Panc1 (cell line): ENCODE measurements around the gene AGPAT4. TPM values are rescaled to one million over a fixed set of nuclear protein-coding genes. Genes with fewer than 3 reads are reported as not detected.

Experiments used
- ATAC-seq: fragments of 200-7000 bp; cut with Tn5 transposase; 2 replicates; pipeline ENCODE4 v1.9.1; 2020; ENCODE audit warnings: mild to moderate bottlenecking, moderate library complexity
- BruUV-seq: library from RNA; stranded (reverse); fragments of 400-500 nt; replicated peaks from 2 replicates; lab custom pipeline; 2021; lab: Mats Ljungman, UMichigan
- CTCF ChIA-PET: fragments of 300-600 bp; sonication (Branson Sonifier 250); formaldehyde crosslinking; loops from one replicate; lab custom pipeline; 2022; ENCODE audit warnings: antibody characterized with exemption; lab: Charles Lee
- POLR2A ChIA-PET: fragments of 300-600 bp; sonication (Branson Sonifier 250); formaldehyde crosslinking; loops from one replicate; lab custom pipeline; 2022; ENCODE audit warnings: antibody characterized with exemption; lab: Charles Lee
- DNase-seq: peaks from one replicate; pipeline ENCODE4 v3.0.0-alpha.2; 2010; ENCODE audit warnings: low read depth, low spot score
- H3K27ac ChIP-seq: 2 replicates; pipeline ENCODE4 v1.5.1; 2011; ENCODE audit warnings: mild to moderate bottlenecking, low read length, inconsistent platforms
- H3K27me3 ChIP-seq: fragments of 200-500 bp; sonication (Bioruptor generic); 2 replicates; pipeline ENCODE4 v1.6.0; 2014; ENCODE audit warnings: low read length, inconsistent platforms; ENCODE audit not compliant: control insufficient read depth, insufficient read depth
- H3K36me3 ChIP-seq: fragments of 200-500 bp; sonication (Bioruptor generic); 2 replicates; pipeline ENCODE4 v1.5.1; 2014; ENCODE audit warnings: inconsistent platforms, mild to moderate bottlenecking, low read length, moderate library complexity; ENCODE audit not compliant: control insufficient read depth, insufficient read depth
- H3K4me1 ChIP-seq: 2 replicates; pipeline ENCODE4 v1.5.1; 2011; ENCODE audit warnings: inconsistent platforms, mild to moderate bottlenecking, low read length, moderate library complexity; ENCODE audit not compliant: control insufficient read depth, insufficient read depth
- H3K4me3 ChIP-seq, 2 experiments: 2 replicates each; pipeline ENCODE4 v1.5.1; 2011 to 2012; ENCODE audit warnings: low read depth in 2 of 2, low read length in 2 of 2, mild to moderate bottlenecking in 2 of 2, inconsistent platforms in 1 of 2, moderate library complexity in 1 of 2
- H3K9me3 ChIP-seq: fragments of 200-500 bp; sonication (Bioruptor generic); 2 replicates; pipeline ENCODE4 v1.5.1; 2014; ENCODE audit warnings: low read depth, mild to moderate bottlenecking, inconsistent platforms, low read length, moderate library complexity; ENCODE audit not compliant: control insufficient read depth, insufficient read depth
- CTCF ChIP-seq: fragments of 450-650 bp; IDR thresholded peaks from 2 replicates; pipeline ENCODE4 v1.5.1; 2017; ENCODE audit warnings: mild to moderate bottlenecking
- POLR2AphosphoS5 ChIP-seq: IDR thresholded peaks from 2 replicates; pipeline ENCODE4 v1.6.1; 2012; ENCODE audit warnings: mild to moderate bottlenecking, low read depth, low read length, moderate library complexity
- REST ChIP-seq, 2 experiments: IDR thresholded peaks; 2 replicates each; pipeline ENCODE4 v1.6.1; 2011 to 2012; ENCODE audit warnings: low read depth in 2 of 2, control low read depth in 1 of 2, low read length in 1 of 2, mild to moderate bottlenecking in 1 of 2, moderate library complexity in 1 of 2; ENCODE audit not compliant: insufficient read depth in 1 of 2
- SIN3A ChIP-seq: IDR thresholded peaks from 2 replicates; pipeline ENCODE4 v1.6.1; 2012; ENCODE audit warnings: low read depth, mild to moderate bottlenecking, low read length, moderate library complexity, borderline replicate concordance; ENCODE audit not compliant: insufficient read depth
- TCF7L2 ChIP-seq: IDR thresholded peaks from 2 replicates; pipeline ENCODE4 v1.6.1; 2011; ENCODE audit warnings: mild to moderate bottlenecking, low read depth, low read length, inconsistent platforms
- in situ Hi-C: cut with HindIII; loops from 2 replicates; pipeline ENCODE4 v1.10.0; 2016; ENCODE audit warnings: low sequenced_read_pairs, low pct_unique_long_range_greater_than_20kb
- intact Hi-C: fragments of 100-400 bp; cut with micrococcal nuclease; formaldehyde crosslinking; loops from one replicate; pipeline ENCODE4 v1.10.0; 2022; ENCODE audit not compliant: unreplicated experiment
- total RNA-seq: library from RNA; stranded (reverse); gene quantifications from one replicate; pipeline ENCODE4 v1.2.1, GENCODE V29; 2021; ENCODE audit not compliant: unreplicated experiment

Gene AGPAT4
- total RNA-seq, 1 experiment from 2014 or later: 12.9 TPM

- H3K36me3 ChIP-seq: no peaks in the 10 kb centered on the region
- H3K4me1 ChIP-seq: no peaks in the 10 kb centered on the region
- CTCF ChIA-PET: no interaction called here
- intact Hi-C loops (no loop called here), in situ Hi-C loops (no loop called here)
- ATAC-seq (no peak), DNase-seq (no peak)
- POLR2A ChIA-PET: no interaction called here
- no peaks in the 10 kb centered on the region for H3K27me3 ChIP-seq
- no TSS peak for BruUV-seq
- H3K4me3 ChIP-seq: no peak overlapping the region
- no peak overlapping the region for H3K27ac ChIP-seq
- TF ChIP-seq SIN3A: no peak
- no peak for TF ChIP-seq TCF7L2
- TF ChIP-seq REST (IDR thresholded peaks at IDR 0.05; ENCODE audit: insufficient read depth in 1 of 2, low read depth in 2 of 2, low read length in 1 of 2): no peak
- TF ChIP-seq CTCF: no peak
- no peak for TF ChIP-seq POLR2AphosphoS5
- H3K9me3 ChIP-seq: no peaks in the 10 kb centered on the region; the same call in 1 of the 2 replicates
Measured at GRCh38 chr6:161292650-161293281, 18.9 kb upstream of the AGPAT4 start.

GRCh38 chr6:161292145-161292544 lies 18.3 kb upstream of the AGPAT4 start:
- ChIA-PET POLR2A (no interaction called here), CTCF (no interaction called here)
- ATAC-seq: no peak
- no peaks in the 10 kb centered on the region for H3K36me3 ChIP-seq
- H3K27me3 ChIP-seq: no peaks in the 10 kb centered on the region
- no peak for DNase-seq
- no peak overlapping the region for H3K4me3 ChIP-seq
- H3K27ac ChIP-seq: no peak overlapping the region
- no peaks in the 10 kb centered on the region; the same call in 1 of the 2 replicates for H3K9me3 ChIP-seq
- no TSS peak for BruUV-seq
- H3K4me1 ChIP-seq: no peaks in the 10 kb centered on the region
- intact Hi-C loops (no loop called here), in situ Hi-C loops (no loop called here)
- no peak for TF ChIP-seq TCF7L2
- TF ChIP-seq CTCF: no peak
